Right atrium auricular region (tissue), 2 donors: ENCODE measurements around the gene PEPD. TPM values are rescaled to one million over a fixed set of nuclear protein-coding genes. Genes with fewer than 3 reads are reported as not detected.
"Not testable (repeated sequence)": the region's sequence is repeated elsewhere in the genome, so short reads cannot be mapped to it uniquely, and the experiment has no call there.

Source experiments
- DNase-seq: peaks from one replicate; pipeline ENCODE4 v3.0.0-alpha.2; 2019; ENCODE audit warnings: low spot score
- H3K27ac ChIP-seq, 2 donors: fragments of 200-600 bp; sonication (generic); 1 replicate in 1 of 2; 2 replicates in 1 of 2; pipeline ENCODE4 v1.5.1; 2016 to 2019
- H3K27me3 ChIP-seq, 2 donors: fragments of 200-600 bp; sonication (generic); one replicate each; pipeline versions ENCODE4 v1.5.1 to v1.6.0; 2017 to 2019
- H3K36me3 ChIP-seq: fragments of 200-600 bp; sonication (generic); one replicate; pipeline ENCODE4 v1.5.1; 2016
- H3K4me1 ChIP-seq, 2 donors: fragments of 200-600 bp; sonication (generic); one replicate each; pipeline versions ENCODE4 v1.5.1 to v1.6.0; 2017 to 2019
- H3K4me3 ChIP-seq, 2 donors: fragments of 200-600 bp; sonication (generic); 1 replicate in 1 of 2; 2 replicates in 1 of 2; pipeline ENCODE4 v1.5.1; 2017 to 2019; ENCODE audit warnings: mild to moderate bottlenecking in 1 of 2, moderate library complexity in 1 of 2
- H3K9me3 ChIP-seq, 2 donors: fragments of 200-600 bp; sonication (generic); one replicate each; pipeline ENCODE4 v1.5.1; 2019
- total RNA-seq, 2 donors: library from RNA; depleted of rRNA; stranded (reverse); fragments of >200 nt; gene quantifications; one replicate each; pipeline ENCODE4 v1.1.0, GENCODE V29; 2016
- TF ChIP-seq, protein P1 (sequence below), 2 donors: fragments of 200-600 bp; sonication (generic); IDR thresholded peaks; one replicate each; pipeline ENCODE4 v1.5.1; 2019; ENCODE audit warnings: antibody characterized with exemption in 2 of 2

Gene PEPD
- total RNA-seq, 2 donors from 2014 or later: 27.1 to 38.9 TPM

DNA sequence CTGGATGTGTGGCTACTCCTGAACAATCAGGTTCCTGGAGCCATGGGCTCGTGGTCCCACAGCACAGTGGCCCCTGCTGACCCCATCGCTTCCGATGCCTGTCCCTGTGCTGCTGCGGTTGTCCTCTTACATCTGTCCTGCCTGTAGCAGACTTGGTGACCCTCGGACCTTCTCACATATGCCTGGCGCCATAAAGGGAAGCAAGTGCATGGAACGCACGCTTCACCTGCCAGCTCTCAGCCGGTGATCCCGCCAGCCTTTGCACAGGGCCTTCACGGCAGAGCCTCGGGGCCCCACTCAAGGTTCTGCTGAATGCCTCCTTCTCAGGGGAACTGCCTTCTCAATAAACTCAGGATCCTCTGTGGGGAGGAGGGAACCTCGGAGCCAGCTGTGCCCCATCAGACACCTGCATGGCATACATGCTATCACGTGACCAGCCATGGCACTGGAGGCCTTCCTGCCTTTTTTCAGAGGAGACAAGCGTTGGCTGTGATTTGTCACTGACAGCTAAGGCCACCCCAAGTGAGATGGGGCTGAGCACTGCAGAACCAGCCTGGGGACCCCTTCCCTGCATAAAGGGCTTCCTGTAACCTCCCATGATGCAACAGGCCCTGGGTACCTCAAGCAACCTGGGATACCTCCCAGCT, 24.3 kb downstream of the PEPD start:
- H3K36me3 ChIP-seq: peaks cover 10% of the 10 kb centered on the region
- TF ChIP-seq, protein P1, sequence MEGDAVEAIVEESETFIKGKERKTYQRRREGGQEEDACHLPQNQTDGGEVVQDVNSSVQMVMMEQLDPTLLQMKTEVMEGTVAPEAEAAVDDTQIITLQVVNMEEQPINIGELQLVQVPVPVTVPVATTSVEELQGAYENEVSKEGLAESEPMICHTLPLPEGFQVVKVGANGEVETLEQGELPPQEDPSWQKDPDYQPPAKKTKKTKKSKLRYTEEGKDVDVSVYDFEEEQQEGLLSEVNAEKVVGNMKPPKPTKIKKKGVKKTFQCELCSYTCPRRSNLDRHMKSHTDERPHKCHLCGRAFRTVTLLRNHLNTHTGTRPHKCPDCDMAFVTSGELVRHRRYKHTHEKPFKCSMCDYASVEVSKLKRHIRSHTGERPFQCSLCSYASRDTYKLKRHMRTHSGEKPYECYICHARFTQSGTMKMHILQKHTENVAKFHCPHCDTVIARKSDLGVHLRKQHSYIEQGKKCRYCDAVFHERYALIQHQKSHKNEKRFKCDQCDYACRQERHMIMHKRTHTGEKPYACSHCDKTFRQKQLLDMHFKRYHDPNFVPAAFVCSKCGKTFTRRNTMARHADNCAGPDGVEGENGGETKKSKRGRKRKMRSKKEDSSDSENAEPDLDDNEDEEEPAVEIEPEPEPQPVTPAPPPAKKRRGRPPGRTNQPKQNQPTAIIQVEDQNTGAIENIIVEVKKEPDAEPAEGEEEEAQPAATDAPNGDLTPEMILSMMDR (IDR thresholded peaks at IDR 0.05): no peak
- no peak overlapping the region for H3K4me3 ChIP-seq
- H3K4me1 ChIP-seq: no peaks in the 10 kb centered on the region
- H3K27ac ChIP-seq: no peak overlapping the region
- no peak for DNase-seq
- no peaks in the 10 kb centered on the region for H3K9me3 ChIP-seq
- H3K27me3 ChIP-seq: no peaks in the 10 kb centered on the region

DNA sequence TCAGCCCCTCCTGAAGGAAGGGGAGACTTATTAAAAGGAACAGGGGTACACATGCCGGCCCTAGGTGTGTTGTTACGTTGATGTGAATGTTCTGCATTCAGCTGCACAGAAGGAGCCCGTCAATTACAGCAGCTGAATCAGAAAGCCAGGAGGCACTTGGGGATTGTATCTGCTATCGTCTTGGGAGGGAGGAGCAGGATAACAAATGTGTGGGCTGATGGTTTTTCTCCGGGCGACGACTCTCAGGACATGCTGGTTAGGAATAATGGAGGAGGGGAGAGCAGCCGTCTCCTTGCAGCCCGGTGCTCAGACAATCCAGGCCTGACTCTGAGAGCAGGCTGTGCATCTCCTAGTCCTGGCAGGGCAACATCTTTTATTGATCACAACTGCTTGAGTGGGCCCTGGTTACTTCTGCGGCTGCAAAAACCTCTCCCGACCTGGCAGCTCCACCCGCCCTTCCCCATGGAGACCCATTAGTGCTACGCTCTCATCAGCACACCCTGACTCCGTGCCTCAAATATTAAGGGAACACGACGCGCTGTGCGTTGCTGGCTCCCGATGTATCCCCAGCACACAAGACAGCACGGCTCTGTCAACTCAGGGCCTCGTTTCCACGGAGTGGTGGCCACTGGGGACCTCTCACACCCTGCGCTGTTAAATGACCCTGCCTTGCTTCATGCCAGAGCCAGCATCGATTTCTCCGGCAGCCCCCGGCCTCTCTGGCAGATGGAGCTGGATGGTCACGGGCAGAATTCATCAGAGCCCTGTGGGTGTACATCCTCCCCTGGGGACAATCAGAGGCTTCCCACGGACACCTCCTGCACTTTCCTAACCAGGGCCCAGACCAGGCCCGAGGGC, 25.3 kb downstream of the PEPD start:
- DNase-seq: no peak
- Histone ChIP-seq H3K36me3 (peaks cover 10% of the 10 kb centered on the region), H3K4me3 (no peak overlapping the region), H3K27ac (no peak overlapping the region), H3K27me3 (no peaks in the 10 kb centered on the region), H3K9me3 (no peaks in the 10 kb centered on the region), H3K4me1 (no peaks in the 10 kb centered on the region)
- TF ChIP-seq, protein P1 (IDR thresholded peaks at IDR 0.05): no peak

DNA sequence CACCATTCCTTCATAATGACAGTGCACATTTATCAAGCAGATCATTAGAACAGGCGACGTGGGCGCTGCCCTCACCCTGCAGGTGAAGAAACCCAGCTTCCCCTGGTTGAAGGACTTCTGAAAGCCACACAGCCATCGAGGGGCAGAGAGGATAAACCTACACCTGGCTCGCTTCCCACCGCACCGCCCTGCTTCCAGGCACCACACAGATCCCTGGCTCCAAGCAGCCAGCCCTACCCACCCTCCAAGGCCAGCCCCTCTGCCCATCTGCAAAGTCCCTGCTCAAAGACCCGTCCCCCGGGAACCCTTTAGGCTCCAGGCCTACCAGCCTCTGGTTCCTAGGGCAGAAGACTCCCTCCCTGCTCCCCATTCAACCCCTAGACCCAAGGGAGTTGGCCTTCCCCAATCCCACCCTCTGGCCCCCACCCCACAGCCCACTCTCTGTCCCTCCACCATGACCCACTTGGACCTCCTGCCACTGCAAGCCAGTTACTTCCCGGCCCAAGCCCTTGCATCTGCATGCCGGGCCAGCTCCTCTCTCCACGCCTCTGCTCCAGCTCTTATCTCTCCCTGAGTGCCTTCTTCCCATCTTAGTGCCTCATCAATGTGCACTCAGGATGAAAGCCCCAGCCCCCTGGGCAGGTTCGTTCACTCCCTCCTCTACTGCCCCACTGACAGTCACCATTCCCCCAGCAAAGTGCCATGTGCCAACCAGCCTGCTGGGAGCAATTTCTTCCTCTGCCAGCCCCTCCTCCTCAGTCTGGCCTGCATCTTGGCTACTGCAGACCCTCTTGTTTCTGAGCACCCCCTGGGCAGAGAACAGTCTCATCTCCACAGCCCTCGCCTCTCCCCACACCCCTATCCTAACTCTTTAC, 28.0 kb downstream of the PEPD start:
- no peak overlapping the region for H3K27ac ChIP-seq
- H3K4me1 ChIP-seq: no peaks in the 10 kb centered on the region
- no peak for DNase-seq
- no peaks in the 10 kb centered on the region for H3K27me3 ChIP-seq
- H3K4me3 ChIP-seq: no peak overlapping the region
- peaks cover 3% of the 10 kb centered on the region for H3K36me3 ChIP-seq
- no peaks in the 10 kb centered on the region for H3K9me3 ChIP-seq
- TF ChIP-seq, protein P1 (IDR thresholded peaks at IDR 0.05): no peak

DNA sequence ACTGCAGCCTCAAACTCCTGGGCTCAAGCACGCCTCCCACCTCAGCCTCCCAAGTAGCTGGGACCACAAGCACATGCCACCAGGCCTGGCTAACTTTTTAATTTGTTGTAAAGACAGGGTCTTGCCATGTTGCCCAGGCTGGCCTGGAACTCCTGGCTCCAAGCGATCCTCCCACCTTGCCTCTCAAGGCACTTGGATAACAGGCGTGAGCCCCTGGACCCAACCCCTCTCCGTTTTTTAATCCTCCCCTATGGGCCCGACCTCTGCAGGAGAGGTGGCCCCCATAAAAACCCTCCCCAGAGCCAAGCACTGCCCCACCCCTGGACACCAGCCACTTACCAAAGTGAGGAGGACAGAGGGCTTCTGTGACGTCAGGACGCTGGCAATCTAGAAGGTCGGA, 28.6 kb downstream of the PEPD start:
- Histone ChIP-seq H3K4me1 (no peaks in the 10 kb centered on the region), H3K9me3 (no peaks in the 10 kb centered on the region), H3K4me3 (no peak overlapping the region), H3K27me3 (no peaks in the 10 kb centered on the region), H3K27ac (no peak overlapping the region), H3K36me3 (no peaks in the 10 kb centered on the region)
- no peak for DNase-seq
- TF ChIP-seq, protein P1 (IDR thresholded peaks at IDR 0.05): no peak

DNA sequence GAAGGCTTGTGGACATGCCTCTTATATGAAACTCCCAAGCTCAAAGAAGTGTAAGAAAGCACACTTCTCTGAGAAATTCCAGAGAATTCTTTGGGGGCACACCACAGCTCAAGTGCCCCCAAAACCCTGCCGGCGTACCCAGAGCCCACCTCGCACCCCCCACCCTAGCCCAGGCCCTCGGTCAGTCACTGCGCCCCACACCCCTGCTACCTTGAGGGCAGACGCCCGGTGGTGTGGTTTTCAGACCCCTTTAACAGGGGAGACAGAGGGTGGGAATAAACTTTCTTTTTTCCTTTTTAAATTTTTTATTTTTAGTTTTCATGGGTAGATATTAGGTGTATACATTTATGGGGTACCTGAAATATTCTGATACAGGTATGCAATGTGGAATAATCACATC, 29.5 kb downstream of the PEPD start:
- no peak overlapping the region for H3K4me3 ChIP-seq
- no peaks in the 10 kb centered on the region for H3K27me3 ChIP-seq
- no peaks in the 10 kb centered on the region for H3K9me3 ChIP-seq
- TF ChIP-seq, protein P1 (IDR thresholded peaks at IDR 0.05): no peak
- DNase-seq: no peak
- no peaks in the 10 kb centered on the region for H3K36me3 ChIP-seq
- peaks cover 0 to 4% of the 10 kb centered on the region in 2 donors for H3K4me1 ChIP-seq
- no peak overlapping the region for H3K27ac ChIP-seq

DNA sequence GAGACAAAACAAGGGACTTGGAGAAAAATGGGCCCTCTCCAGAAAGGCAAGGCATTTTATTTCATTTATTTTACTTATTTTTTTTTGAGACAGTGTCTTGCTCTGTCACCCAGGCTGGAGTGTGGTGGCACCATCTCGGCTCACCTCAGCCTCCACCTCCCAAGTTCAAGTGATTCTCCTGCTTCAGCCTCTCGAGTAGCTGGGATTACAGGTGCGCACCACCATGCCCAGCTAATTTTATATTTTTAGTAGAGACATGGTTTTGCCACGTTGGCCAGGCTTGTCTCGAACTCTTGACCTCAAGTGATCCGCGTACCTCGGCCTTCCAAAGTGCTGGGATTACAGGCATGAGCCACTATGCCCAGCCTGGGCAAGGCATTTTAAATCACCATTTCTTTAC, 31.0 kb downstream of the PEPD start:
- not testable (repeated sequence) for H3K27ac ChIP-seq, H3K9me3 ChIP-seq, DNase-seq, H3K36me3 ChIP-seq, H3K4me3 ChIP-seq, H3K27me3 ChIP-seq
- peaks cover 0 to 10% of the 10 kb centered on the region in 2 donors for H3K4me1 ChIP-seq
